ENCODE measurements around the gene ARHGAP28. TPM values are rescaled to one million over a fixed set of nuclear protein-coding genes. Genes with fewer than 3 reads are reported as not detected.

Gene ARHGAP28
- total and polyA plus RNA-seq, 3 donors from 2014 or later: 45.5 to 161 (median 76.8) TPM

DNA sequence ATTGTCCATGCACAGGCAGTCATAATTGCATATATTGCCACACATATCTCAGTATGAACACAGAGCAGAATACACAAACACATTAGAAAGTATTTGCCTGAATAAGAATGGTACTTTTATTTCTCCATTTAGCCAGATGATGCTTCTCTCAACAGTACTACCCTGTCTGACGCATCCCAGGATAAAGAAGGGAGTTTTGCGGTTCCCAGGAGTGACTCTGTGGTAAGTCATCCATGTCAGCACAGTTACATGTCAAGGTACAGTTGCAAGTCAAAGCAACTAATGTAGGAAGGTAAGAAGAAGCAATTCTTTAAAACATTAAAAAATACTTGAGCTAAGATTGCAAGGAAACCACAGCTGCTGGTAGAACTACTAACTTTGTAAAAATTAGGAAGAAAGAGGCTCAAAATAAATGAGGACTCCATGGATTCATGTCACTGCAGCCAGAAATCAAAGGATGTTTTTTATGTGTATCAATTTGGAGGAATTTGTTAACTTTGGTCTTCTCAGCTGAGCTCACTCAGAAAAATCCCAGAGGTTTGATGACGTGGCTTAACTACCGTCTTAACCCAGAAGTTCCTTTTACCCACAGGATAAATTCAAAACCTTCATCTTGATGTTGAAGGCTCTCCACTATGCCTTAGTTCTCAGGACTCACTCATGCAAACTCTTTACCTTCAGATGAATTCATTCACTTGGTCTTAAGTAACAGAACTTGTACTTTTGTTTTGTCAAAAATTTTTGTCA, 130.3 kb downstream of the ARHGAP28 start:
- TF ChIP-seq, protein P1, sequence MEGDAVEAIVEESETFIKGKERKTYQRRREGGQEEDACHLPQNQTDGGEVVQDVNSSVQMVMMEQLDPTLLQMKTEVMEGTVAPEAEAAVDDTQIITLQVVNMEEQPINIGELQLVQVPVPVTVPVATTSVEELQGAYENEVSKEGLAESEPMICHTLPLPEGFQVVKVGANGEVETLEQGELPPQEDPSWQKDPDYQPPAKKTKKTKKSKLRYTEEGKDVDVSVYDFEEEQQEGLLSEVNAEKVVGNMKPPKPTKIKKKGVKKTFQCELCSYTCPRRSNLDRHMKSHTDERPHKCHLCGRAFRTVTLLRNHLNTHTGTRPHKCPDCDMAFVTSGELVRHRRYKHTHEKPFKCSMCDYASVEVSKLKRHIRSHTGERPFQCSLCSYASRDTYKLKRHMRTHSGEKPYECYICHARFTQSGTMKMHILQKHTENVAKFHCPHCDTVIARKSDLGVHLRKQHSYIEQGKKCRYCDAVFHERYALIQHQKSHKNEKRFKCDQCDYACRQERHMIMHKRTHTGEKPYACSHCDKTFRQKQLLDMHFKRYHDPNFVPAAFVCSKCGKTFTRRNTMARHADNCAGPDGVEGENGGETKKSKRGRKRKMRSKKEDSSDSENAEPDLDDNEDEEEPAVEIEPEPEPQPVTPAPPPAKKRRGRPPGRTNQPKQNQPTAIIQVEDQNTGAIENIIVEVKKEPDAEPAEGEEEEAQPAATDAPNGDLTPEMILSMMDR (IDR thresholded peaks at IDR 0.05): no peak
- no peak for TF ChIP-seq POLR2A (IDR thresholded peaks at IDR 0.05)
- Histone ChIP-seq H3K36me3 (ENCODE audit: low read depth, missing control alignments) (no peaks in the 10 kb centered on the region), H3K4me3 (no peak overlapping the region), H3K9me3 (no peaks in the 10 kb centered on the region), H3K27me3 (no peaks in the 10 kb centered on the region), H3K4me1 (no peaks in the 10 kb centered on the region), H3K27ac (no peak overlapping the region)
- no peak for DNase-seq
- intact Hi-C loops (cut with DNase I; ENCODE audit: low total_unique reads): no loop called here
- WGBS, 2 donors: 88 to 91% methylated on average over 4 of the region's 4 CpGs

- H3K9me3 ChIP-seq: no peaks in the 10 kb centered on the region
- WGBS, 2 donors: 82 to 91% methylated on average over 4 of the region's 4 CpGs
- H3K27ac ChIP-seq: no peak overlapping the region
- TF ChIP-seq POLR2A (IDR thresholded peaks at IDR 0.05): no peak
- TF ChIP-seq, protein P1 (IDR thresholded peaks at IDR 0.05): no peak
- H3K4me3 ChIP-seq: no peak overlapping the region
- no peaks in the 10 kb centered on the region for H3K27me3 ChIP-seq
- intact Hi-C loops (cut with DNase I; ENCODE audit: low total_unique reads): no loop called here
- no peaks in the 10 kb centered on the region for H3K36me3 ChIP-seq (ENCODE audit: low read depth, missing control alignments)
- DNase-seq: no peak
- no peaks in the 10 kb centered on the region for H3K4me1 ChIP-seq
These were observed 131.4 kb downstream of the ARHGAP28 start for GRCh38 chr18:6860804-6861448.

GRCh38 chr18:6865251-6865650, 135.7 kb downstream of the ARHGAP28 start:
- no peaks in the 10 kb centered on the region for H3K9me3 ChIP-seq
- DNase-seq: no peak
- intact Hi-C loops (cut with DNase I; ENCODE audit: low total_unique reads): no loop called here

GRCh38 chr18:6866552-6867085, 137.1 kb downstream of the ARHGAP28 start:
- Histone ChIP-seq H3K27me3 (no peaks in the 10 kb centered on the region), H3K9me3 (no peaks in the 10 kb centered on the region), H3K4me1 (no peaks in the 10 kb centered on the region), H3K36me3 (ENCODE audit: low read depth, missing control alignments) (no peaks in the 10 kb centered on the region), H3K27ac (no peak overlapping the region), H3K4me3 (no peak overlapping the region)
- intact Hi-C loops (cut with DNase I; ENCODE audit: low total_unique reads): no loop called here
- DNase-seq: no peak
- 83 to 86% methylated on average over 3 of the region's 3 CpGs for WGBS, 2 donors
- no peak for TF ChIP-seq POLR2A (IDR thresholded peaks at IDR 0.05)
- TF ChIP-seq, protein P1 (IDR thresholded peaks at IDR 0.05): no peak

More at GRCh38 chr18:6865251-6865650, 135.7 kb downstream of the ARHGAP28 start:
- H3K27me3 ChIP-seq: no peaks in the 10 kb centered on the region
- no peak overlapping the region for H3K4me3 ChIP-seq
- no peak overlapping the region for H3K27ac ChIP-seq
- TF ChIP-seq POLR2A (IDR thresholded peaks at IDR 0.05): no peak
- TF ChIP-seq, protein P1 (IDR thresholded peaks at IDR 0.05): no peak
- H3K36me3 ChIP-seq (ENCODE audit: low read depth, missing control alignments): no peaks in the 10 kb centered on the region
- no peaks in the 10 kb centered on the region for H3K4me1 ChIP-seq
